ENCODE data around the gene PRSS16. TPM values are rescaled to one million over a fixed set of nuclear protein-coding genes. Genes with fewer than 3 reads are reported as not detected.

The PRSS16 gene
- total and polyA plus RNA-seq, 9 of the 15 experiments (the other 6 are each of a cell fraction or from before 2014, with no cell fraction given) = 4.5 to 21.3 (median 12.1) TPM

DNA sequence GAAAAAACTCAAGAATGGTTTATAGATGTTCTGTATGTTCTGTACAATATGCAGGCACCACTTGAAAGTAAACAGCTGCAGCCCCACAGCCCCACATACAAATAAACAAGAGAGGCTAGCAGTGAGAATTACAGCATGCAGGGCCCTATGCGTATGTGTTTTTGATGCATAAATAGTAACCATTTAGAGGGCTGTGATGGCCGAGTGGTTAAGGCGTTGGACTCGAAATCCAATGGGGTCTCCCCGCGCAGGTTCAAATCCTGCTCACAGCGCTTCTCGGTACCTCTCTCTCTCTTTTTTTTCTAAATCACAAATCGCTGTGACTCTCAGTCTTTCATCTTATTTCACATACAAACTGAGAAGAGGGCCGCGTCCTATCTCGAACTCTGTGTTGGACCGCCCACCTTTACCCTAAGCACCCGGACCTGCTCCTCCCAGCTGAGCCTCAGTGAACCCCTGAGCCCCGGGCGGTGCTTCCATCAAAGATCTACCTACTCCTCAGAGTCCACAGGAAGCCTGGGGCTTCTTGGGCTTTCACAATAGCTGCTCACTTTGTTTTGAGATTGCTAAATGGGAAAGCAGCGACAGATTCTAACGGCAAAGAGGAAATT is 37.7 kb upstream of the PRSS16 start (continued):
- TF ChIP-seq MEF2A (IDR thresholded peaks at IDR 0.05; ENCODE audit: control insufficient read depth, low read depth, low read length) (peak; percentile 82; the same call in 1 of the 2 replicates), TAF7 (tag; IDR thresholded peaks at IDR 0.05) (no peak), RCOR1 (IDR thresholded peaks at IDR 0.05; ENCODE audit: borderline replicate concordance in 1 of 2, low read depth in 2 of 2, low read length in 2 of 2) (peak in 1 of 2 experiments; percentile 72; a peak in 2 of 4 replicates), NRF1 (conservative IDR thresholded peaks at IDR 0.05 in 1 of 2, IDR thresholded peaks at IDR 0.05 in 1 of 2) (peak; percentile 68 to 73), BDP1 (IDR thresholded peaks at IDR 0.05; ENCODE audit: insufficient read depth, insufficient read length) (peak; percentile 49), ZNF384 (IDR thresholded peaks at IDR 0.05; ENCODE audit: low read depth, low read length) (peak; percentile 63), ZNF583 (CRISPR knock-in tag; IDR thresholded peaks at IDR 0.05) (no peak), RB1 (IDR thresholded peaks at IDR 0.05; ENCODE audit: low read depth) (0 out of 2 replicates have a peak, but pooled peaks have one; percentile 33), PYGO2 (tag; IDR thresholded peaks at IDR 0.05) (0 out of 2 replicates have a peak, but pooled peaks have one; percentile 31), FUS (optimal IDR thresholded peaks at IDR 0.05; ENCODE audit: low read depth, low read length) (no peak), ARID1B (IDR thresholded peaks at IDR 0.05) (no peak), ATF7 (IDR thresholded peaks at IDR 0.05) (peak; percentile 39; the same call in 1 of the 2 replicates), SIN3B (IDR thresholded peaks at IDR 0.05; ENCODE audit: low read depth) (no peak), KDM1A (IDR thresholded peaks at IDR 0.05) (0 out of 4 replicates have a peak, but pooled peaks of 1 of the 2 experiments have one; percentile 28), TFAM (CRISPR knock-in tag; conservative IDR thresholded peaks at IDR 0.05) (no peak), EP300 (IDR thresholded peaks at IDR 0.05; ENCODE audit: low read length) (peak; percentile 25; the same call in 1 of the 2 replicates), BCOR (IDR thresholded peaks at IDR 0.05) (peak; percentile 20; the same call in 1 of the 2 replicates), CBX3 (IDR thresholded peaks at IDR 0.05; ENCODE audit: borderline replicate concordance in 1 of 2, low read length in 2 of 2) (peak in 1 of 2 experiments; percentile 61; a peak in 1 of 3 replicates), RAD21 (CRISPR knock-in tag; conservative IDR thresholded peaks at IDR 0.05 in 1 of 2, IDR thresholded peaks at IDR 0.05 in 1 of 2) (0 out of 4 replicates have a peak, but pooled peaks of 1 of the 2 experiments have one; percentile 4)
- TF ChIP-seq, protein P1, sequence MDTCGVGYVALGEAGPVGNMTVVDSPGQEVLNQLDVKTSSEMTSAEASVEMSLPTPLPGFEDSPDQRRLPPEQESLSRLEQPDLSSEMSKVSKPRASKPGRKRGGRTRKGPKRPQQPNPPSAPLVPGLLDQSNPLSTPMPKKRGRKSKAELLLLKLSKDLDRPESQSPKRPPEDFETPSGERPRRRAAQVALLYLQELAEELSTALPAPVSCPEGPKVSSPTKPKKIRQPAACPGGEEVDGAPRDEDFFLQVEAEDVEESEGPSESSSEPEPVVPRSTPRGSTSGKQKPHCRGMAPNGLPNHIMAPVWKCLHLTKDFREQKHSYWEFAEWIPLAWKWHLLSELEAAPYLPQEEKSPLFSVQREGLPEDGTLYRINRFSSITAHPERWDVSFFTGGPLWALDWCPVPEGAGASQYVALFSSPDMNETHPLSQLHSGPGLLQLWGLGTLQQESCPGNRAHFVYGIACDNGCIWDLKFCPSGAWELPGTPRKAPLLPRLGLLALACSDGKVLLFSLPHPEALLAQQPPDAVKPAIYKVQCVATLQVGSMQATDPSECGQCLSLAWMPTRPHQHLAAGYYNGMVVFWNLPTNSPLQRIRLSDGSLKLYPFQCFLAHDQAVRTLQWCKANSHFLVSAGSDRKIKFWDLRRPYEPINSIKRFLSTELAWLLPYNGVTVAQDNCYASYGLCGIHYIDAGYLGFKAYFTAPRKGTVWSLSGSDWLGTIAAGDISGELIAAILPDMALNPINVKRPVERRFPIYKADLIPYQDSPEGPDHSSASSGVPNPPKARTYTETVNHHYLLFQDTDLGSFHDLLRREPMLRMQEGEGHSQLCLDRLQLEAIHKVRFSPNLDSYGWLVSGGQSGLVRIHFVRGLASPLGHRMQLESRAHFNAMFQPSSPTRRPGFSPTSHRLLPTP (IDR thresholded peaks at IDR 0.05; ENCODE audit: borderline replicate concordance, extremely low read depth, insufficient read length) = peak; percentile 96
- TF ChIP-seq, protein P2, sequence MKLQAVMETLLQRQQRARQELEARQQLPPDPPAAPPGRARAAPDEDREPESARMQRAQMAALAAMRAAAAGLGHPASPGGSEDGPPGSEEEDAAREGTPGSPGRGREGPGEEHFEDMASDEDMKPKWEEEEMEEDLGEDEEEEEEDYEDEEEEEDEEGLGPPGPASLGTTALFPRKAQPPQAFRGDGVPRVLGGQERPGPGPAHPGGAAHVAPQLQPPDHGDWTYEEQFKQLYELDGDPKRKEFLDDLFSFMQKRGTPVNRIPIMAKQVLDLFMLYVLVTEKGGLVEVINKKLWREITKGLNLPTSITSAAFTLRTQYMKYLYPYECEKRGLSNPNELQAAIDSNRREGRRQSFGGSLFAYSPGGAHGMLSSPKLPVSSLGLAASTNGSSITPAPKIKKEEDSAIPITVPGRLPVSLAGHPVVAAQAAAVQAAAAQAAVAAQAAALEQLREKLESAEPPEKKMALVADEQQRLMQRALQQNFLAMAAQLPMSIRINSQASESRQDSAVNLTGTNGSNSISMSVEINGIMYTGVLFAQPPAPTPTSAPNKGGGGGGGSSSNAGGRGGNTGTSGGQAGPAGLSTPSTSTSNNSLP (IDR thresholded peaks at IDR 0.05; ENCODE audit: borderline replicate concordance, low read depth, low read length) = peak; percentile 90; the same call in 1 of the 2 replicates

Data from K562 (cell line).